Activated CD4-positive, alpha-beta T cell treated with anti-CD3 and anti-CD28 coated beads for 24 hours (primary cell): ENCODE results near the gene UGT1A3.

Experiments used
- DNase-seq, 2 donors: peaks; one replicate each; pipeline ENCODE4 v3.0.0-alpha.2; 2020; ENCODE audit warnings: low read depth in 2 of 2

The UGT1A3 gene

GRCh38 chr2:233795735-233796171 lies 66.9 kb downstream of the UGT1A3 start:
- DNase-seq, result no peak

GRCh38 chr2:233796254-233796653 lies 67.4 kb downstream of the UGT1A3 start:
- DNase-seq, result no peak

GRCh38 chr2:233798335-233799086 lies 69.7 kb downstream of the UGT1A3 start:
- no peak for DNase-seq

- DNase-seq, result no peak
These were observed 70.3 kb downstream of the UGT1A3 start for GRCh38 chr2:233799087-233799665.

- no peak for DNase-seq
These were observed 70.9 kb downstream of the UGT1A3 start for GRCh38 chr2:233799716-233800115.

- DNase-seq, result no peak
These were observed 71.4 kb downstream of the UGT1A3 start for GRCh38 chr2:233800208-233800607.

GRCh38 chr2:233801357-233802131 lies 72.7 kb downstream of the UGT1A3 start:
- no peak for DNase-seq

GRCh38 chr2:233802132-233802815 lies 73.4 kb downstream of the UGT1A3 start:
- DNase-seq, result no peak

- DNase-seq, result no peak
These were observed 74.6 kb downstream of the UGT1A3 start for GRCh38 chr2:233803292-233803911.

GRCh38 chr2:233803994-233804393 lies 75.2 kb downstream of the UGT1A3 start:
- no peak for DNase-seq

GRCh38 chr2:233807215-233807865 lies 78.5 kb downstream of the UGT1A3 start:
- DNase-seq, result no peak

- no peak for DNase-seq
These were observed 79.4 kb downstream of the UGT1A3 start for GRCh38 chr2:233807966-233808935.

GRCh38 chr2:233810385-233810784 lies 81.5 kb downstream of the UGT1A3 start:
- no peak for DNase-seq

- no peak for DNase-seq
These were observed 82.2 kb downstream of the UGT1A3 start for GRCh38 chr2:233811087-233811486.

- DNase-seq, result no peak
These were observed 82.9 kb downstream of the UGT1A3 start for GRCh38 chr2:233811732-233812131.

- no peak for DNase-seq
These were observed 84.6 kb downstream of the UGT1A3 start for GRCh38 chr2:233813236-233814055.

GRCh38 chr2:233814056-233814835 lies 85.4 kb downstream of the UGT1A3 start:
- DNase-seq, result no peak

- no peak for DNase-seq
These were observed 87.0 kb downstream of the UGT1A3 start for GRCh38 chr2:233815861-233816260.
